HL-60/S4 (cell line): ENCODE results near the gene CTIF.
"Not testable (repeated sequence)": the region's sequence is repeated elsewhere in the genome, so short reads cannot be mapped to it uniquely, and the experiment has no call there.

Experiments
- in situ Hi-C: fragments of 300-500 bp; cut with MboI; formaldehyde crosslinking; loops from 2 replicates; pipeline ENCODE4 v1.14.3; 2022; ENCODE audit warnings: low sequenced_read_pairs

Gene CTIF

DNA sequence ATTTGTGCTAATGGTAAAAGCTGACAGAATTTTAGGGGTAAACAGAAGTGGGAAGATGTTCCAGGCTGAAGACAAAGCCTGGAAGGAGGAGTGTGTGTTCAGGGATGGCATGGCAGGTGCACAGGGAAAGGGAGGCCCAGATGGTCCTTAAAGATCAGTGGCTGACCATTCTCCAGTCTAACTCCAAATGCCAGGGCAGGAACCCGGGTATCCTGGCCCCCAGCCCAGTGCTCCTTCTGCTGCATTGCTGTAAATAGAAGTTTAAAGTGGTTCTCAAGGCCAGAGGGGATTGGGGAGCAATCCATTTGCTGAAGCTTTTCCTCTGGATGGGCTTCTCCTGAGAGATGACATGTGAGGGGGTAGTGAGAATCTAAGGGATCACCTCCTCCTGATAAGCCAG is 158.6 kb downstream of the CTIF start:
- in situ Hi-C loops: no loop called here

GRCh38 chr18:48698707-48699106 is 159.9 kb downstream of the CTIF start:
- in situ Hi-C loops: no loop called here

DNA sequence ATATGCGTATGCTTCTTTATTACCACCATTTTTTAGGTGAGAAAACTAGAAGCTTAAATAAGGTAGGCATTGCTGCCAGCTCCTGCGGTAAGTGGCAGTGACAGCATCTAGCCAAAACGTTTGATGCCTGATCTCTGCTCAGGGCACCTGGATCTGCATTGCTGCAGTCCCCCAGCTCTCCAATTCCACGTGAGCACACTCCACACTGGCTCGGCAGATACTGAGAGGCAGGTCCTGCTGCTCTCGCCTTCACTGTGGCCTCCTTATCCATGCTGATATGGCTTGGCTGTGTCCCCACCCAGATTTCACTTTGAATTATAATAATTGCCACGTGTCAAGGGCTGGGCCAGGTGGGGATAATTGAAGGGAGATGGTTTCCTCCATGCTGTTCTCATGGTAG is 160.9 kb downstream of the CTIF start:
- in situ Hi-C loops: no loop called here

DNA sequence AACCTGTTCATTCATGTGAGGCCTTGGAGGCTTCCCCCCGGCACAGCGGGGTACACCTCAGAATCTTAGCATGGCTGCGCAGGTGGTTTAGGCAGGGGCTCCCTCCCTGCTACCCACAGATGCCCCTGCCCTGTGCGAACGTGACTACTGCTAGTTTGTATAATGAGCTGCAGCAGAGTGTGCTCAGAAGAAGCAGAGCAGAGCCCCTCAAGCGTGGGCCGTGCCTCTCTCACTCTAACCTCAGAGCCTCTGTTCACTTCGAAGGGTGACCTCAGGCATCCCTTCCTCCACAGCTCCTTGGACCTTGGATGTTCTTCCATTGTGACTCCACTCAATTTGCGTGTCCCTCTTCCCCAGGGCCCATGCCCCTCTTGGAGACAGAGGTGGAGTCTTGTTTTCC is 161.6 kb downstream of the CTIF start:
- in situ Hi-C loops: no loop called here

DNA sequence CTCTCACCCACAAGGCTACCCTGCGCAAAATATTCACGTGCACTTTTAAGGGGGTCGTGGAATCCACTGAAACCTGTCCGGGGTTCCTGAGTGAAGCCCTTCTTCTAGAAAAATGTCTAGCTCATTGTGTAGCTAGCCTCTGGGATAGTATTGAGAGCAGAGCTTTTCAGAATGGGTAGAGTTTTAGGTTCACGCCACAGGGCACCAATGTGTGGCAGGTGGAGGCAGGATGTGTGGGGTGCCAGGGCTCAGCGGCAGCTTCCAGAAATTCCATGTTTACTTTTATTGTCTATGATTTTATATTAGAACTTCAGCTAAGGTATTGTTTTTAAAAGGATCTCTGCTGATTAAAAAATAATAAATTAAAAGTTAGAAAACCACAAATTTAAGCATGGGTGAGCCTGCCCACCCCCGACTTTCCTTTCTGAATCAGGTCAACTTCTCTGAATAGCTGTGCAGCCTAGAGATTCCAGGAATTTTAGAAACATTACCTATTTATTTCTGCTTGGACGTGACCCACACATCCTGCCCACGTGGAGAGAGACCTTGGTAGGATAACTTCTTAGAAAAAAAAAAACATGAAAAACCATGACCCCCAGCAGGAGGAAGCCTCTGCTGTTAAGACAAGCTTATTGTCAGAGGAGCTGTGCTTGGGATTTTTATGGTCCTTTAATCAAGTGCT is 163.7 kb downstream of the CTIF start:
- in situ Hi-C loops: no loop called here

DNA sequence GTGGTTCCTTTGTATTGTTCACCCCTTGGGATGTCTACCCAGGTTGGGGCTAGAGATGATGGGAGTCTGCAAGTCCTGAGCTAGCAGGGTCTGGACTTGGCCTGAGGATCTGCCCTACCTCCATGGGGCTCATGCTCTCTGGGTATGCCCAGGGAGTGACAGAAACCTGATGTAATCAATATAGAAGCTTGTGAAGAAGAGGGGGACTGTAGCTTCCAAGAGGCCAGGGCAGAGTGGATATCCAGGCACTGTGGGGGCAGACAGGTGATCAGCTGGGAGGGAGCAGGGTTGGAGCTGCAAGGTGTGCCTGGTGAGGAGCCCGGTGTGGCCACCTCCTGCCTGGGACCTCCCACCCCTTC is 164.2 kb downstream of the CTIF start:
- in situ Hi-C loops: no loop called here

- in situ Hi-C loops: no loop called here
Observed at GRCh38 chr18:48703418-48703817, 164.6 kb downstream of the CTIF start.

GRCh38 chr18:48705043-48705442 is 166.2 kb downstream of the CTIF start:
- in situ Hi-C loops: no loop called here

DNA sequence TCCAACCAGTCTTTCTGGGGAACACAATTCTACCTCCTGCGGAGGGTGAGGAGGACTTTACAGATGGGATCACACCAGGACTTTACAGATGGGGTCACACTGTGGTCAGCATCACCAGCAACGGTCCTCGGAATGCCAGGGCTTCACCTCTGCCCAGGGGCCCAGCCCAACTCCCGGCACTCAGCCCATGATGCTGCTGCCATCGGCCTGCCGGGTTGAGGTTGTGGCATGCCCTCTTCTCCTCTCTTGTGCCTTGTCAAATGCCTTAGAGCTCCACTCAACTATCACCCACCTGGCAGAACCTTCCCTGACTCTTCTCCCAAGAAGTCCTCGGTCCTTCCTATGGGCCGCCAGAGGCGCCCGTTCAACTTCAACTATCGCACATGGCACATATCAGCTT is 166.7 kb downstream of the CTIF start:
- in situ Hi-C loops: no loop called here

DNA sequence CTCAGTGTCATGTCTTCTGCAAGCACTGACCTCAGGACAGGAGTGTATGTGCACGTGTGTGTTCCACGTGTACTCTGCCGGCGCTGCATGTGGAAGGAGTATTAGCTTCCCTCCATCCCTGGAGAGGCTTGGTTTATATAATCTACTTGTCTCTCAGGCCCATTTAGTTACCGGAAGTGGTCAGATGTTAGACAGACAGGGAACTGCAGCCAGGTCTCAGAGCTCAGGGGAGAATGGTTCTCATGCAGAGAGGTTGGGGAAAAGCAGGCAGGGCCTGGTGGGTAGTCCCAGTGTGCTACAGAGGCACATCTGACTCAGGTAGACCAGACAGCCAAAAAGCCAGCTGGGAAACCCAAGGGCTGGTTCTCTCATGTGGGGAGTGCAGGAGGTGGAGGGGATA is 167.9 kb downstream of the CTIF start:
- in situ Hi-C loops: no loop called here

- in situ Hi-C loops: no loop called here
Observed at GRCh38 chr18:48707636-48708296, 168.9 kb downstream of the CTIF start.

- in situ Hi-C loops: no loop called here
Observed at GRCh38 chr18:48708807-48709206, 170.0 kb downstream of the CTIF start.

- in situ Hi-C loops: no loop called here
Observed at GRCh38 chr18:48709371-48710062, 170.7 kb downstream of the CTIF start.

DNA sequence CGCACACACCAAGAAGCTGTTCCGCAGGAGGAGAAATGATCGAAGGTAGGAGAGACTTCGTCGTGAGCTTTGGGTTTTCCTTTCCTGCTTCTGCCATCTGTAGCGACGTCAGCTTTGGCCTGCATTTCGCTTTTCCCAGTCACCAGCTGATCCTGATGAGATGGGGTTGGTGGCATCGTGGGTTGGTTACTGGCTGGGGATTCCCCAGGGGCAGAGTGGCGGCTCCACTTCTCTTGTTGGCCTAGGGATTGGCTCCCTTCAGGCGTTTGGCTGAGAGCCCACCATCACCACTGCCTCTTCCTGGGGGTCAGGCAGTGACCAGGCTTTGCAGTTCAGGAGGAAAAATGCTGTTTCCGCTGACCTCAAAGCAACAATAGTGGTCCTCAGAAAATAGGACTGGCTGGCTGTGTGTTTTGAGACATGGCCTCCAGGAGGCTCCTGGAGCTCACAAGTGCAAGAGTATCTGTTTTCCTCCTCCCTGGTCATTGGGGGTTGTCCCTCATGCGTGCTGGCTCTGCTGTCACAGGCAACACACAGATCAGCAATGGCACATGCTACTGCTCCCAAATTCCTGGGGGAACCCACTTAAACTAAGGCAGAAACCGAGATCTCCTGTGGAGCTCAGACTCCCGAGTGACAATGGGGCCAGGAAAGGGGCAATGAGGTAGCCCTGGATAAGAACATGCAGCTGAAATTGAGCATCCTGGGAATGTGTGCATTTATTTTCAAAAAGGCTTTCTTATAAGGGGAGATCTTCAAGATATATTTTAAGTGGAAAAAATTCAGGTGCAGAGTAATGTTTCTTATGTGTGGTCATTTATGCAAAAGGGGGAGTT is 173.0 kb downstream of the CTIF start:
- in situ Hi-C loops: no loop called here

- in situ Hi-C loops: no loop called here
Observed at GRCh38 chr18:48713309-48713708, 174.5 kb downstream of the CTIF start.

GRCh38 chr18:48714873-48715272 is 176.0 kb downstream of the CTIF start:
- in situ Hi-C loops: no loop called here

DNA sequence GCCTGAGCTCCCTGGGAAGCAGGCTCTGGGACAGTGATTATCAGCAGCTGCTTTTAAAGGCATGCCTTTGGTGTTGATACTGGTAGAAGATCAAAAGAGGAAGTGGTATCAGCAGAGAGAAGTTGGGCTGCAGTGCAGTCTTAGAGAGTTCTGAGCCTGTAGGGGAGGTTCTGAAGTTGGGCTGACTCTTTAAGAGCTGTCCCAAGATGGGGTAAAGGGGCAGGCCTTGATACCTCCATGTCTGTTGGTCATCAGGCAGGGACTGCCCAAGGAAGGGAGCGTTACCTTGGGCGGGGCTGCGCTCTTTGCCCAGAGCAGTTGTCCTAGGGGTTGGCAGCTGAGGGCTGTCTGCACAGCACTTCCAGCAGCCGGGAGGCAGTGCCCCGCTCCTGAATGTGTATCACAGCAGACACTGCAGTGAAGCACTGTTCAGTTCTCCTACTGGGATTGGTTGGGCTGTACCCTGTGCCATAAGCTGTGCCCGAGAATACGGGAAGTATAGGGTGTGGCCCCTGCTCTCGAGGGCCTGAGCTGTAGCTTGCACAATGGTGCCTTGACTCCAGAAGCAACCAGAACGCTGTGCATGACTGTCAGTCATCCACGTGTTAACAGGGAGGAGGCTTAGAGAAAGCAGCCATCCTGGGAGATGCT is 177.0 kb downstream of the CTIF start:
- in situ Hi-C loops: no loop called here

GRCh38 chr18:48717227-48717626 is 178.4 kb downstream of the CTIF start:
- in situ Hi-C loops: not testable (repeated sequence)

DNA sequence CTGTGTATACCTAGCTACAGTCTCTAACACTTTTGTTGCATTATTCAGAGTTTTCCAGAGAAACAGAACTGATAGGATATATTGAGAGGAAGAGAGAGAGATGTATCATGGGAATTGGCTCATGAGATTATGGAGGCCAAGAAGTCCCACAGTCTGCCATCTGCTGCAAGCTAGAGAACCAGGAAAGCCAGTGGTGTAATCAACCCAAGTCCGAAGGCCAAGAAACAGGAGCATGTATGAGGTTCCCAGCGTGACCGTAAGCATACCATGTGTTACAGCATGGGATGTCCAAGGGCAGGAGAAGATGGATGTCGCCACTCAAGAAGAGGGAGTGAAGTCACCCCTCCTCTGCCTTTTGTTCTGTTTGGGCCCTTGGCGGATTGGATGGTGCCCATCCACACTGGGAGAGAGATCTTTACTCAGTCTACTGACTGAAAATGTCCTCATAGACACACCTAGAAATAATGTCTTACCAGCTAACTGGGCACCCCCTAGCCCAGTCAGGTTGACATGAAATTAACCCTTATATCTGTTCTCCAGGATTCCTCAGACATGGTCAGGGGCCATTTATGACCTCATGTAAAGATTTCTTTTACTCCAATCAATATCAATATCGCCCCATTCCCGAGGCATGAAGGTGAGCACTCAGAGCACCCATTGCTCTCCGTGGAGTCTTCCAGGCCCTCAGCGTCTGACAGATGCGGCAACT is 179.6 kb downstream of the CTIF start:
- in situ Hi-C loops: no loop called here

GRCh38 chr18:48719388-48719787 is 180.6 kb downstream of the CTIF start:
- in situ Hi-C loops: no loop called here
